GM10847 (cell line): ENCODE results near the gene NRXN3.

Experiments used
- POLR2A ChIP-seq: IDR thresholded peaks from 2 replicates; pipeline ENCODE4 v1.6.1; 2011; ENCODE audit not compliant: insufficient read length; ENCODE audit errors: extremely low read depth

NRXN3 gene

GRCh38 chr14:79426103-79426755 lies 1256.1 kb downstream of the NRXN3 start:
- TF ChIP-seq POLR2A: no peak

GRCh38 chr14:79432640-79433039 lies 1262.5 kb downstream of the NRXN3 start:
- no peak for TF ChIP-seq POLR2A

GRCh38 chr14:79436335-79436734 lies 1266.2 kb downstream of the NRXN3 start:
- no peak for TF ChIP-seq POLR2A

- no peak for TF ChIP-seq POLR2A
These were observed 1267.8 kb downstream of the NRXN3 start for GRCh38 chr14:79437951-79438350.

- no peak for TF ChIP-seq POLR2A
These were observed 1268.6 kb downstream of the NRXN3 start for GRCh38 chr14:79438696-79439342.

- no peak for TF ChIP-seq POLR2A
These were observed 1272.6 kb downstream of the NRXN3 start for GRCh38 chr14:79442786-79443185.

GRCh38 chr14:79443602-79444001 lies 1273.4 kb downstream of the NRXN3 start:
- TF ChIP-seq POLR2A: no peak

DNA sequence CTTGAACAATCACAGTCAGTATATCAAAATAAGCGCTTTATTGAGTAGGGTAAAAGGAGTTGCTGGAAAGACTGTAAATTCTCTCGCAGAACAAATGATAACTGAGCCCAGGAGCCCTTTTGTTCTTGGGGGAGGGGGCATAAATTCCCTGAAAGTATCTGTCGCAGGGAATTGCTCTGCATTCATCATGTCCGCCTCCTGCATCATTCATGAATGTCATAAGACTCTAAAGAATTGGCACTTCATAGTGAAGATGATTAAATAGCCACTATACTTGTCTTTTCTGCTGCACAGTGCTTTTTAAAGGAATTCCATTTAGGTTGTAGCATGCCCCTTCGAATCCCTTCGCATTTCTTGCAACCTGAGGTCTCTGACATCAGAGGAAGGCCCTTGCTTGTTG lies 1278.8 kb downstream of the NRXN3 start:
- no peak for TF ChIP-seq POLR2A

DNA sequence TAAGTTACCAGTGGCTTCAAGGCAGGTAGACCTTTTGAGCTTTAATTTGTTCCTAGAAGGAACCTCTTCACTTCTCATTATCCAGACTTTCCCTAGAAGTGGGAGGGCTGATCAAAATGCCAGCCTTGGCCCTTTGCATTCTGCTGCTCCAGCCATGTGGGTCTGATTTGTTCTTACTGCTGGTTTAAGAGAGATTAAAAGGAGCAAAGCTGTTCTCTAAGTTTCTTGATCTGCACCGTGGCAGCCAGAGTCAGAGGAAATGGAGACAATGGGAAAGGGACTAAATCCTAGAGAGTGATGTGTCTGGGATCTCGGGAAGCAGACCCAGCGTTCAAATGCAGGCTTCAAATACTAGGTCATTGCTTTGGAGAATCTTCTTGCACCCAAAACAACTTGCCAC lies 1281.4 kb downstream of the NRXN3 start:
- TF ChIP-seq POLR2A: no peak

DNA sequence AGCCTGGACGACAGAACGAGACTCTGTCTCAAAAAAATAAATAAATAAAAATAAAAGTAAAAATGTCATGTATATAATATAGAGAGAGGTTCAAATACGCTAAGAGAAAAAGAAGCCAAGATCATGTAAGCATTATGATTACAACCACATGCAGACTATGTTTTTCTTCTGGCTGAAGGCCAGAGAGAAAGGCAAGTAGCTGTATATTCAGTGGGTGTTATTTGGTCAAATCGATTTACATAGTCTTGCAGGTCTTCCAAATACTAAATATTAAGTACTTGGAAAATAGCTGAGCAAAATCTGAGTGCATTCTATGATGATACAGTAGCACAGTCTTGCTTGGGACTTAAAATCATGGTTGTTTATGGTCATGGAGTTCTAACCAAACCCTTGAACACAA lies 1283.1 kb downstream of the NRXN3 start:
- no peak for TF ChIP-seq POLR2A

GRCh38 chr14:79464468-79464867 lies 1294.3 kb downstream of the NRXN3 start:
- no peak for TF ChIP-seq POLR2A

DNA sequence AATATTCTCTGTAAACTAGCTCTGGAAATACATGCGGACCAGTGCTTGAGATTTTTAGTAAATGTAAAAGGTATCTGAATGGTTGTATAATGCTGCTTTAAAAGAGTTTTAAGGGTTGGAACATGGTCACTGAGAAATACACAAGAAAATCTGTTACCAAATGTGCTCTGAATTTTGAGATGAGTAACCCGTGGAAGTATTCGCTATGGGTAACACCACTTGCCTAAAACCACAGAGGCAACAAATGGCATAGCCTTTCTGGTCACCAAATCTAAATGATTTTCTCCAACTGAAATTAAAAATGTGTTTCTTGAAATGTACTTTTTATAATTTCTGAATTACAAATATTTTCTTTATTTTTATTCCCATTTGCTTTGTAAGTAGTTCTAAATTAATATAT lies 1295.5 kb downstream of the NRXN3 start:
- no peak for TF ChIP-seq POLR2A

GRCh38 chr14:79466938-79467527 lies 1296.9 kb downstream of the NRXN3 start:
- no peak for TF ChIP-seq POLR2A

DNA sequence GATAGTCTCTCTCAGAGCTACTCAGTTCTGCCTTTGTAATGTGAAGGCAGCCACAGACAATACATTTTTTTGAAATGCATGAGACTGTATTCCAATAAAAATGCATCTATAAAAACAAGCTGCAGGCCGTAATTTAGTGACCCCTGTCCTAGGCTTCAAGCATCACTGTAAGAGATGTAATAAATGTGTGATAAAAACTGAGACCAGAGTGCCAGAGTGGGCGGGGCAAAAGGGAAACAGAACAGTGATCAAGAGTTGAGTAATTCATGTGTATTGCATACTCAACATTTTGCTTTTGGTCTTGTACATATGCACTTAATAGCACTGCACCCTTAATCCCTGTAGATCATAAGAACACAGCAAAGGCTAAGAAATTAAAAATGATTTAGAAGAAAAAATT lies 1297.7 kb downstream of the NRXN3 start:
- no peak for TF ChIP-seq POLR2A

DNA sequence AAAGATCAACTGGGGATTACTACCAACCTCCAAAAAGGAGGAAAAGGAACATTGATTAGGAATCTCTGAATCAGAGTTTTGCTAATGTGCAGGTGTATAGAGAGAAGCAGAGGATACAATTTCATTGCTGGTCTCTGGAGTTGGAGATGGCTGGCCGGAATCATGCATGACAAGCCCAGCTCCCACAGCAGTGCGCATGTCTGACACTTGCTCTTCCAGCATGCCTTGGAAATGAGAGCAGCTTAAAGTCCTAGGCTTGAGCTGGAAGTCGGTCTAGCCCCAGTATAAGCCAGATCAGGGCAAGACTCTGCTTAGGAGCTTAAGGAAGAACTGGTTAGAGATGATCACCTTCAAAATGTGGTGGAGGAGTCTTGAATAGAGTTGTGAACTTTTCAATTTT lies 1298.3 kb downstream of the NRXN3 start:
- TF ChIP-seq POLR2A: no peak

GRCh38 chr14:79473651-79474050 lies 1303.5 kb downstream of the NRXN3 start:
- no peak for TF ChIP-seq POLR2A
